Nephron progenitor cell (in vitro differentiated cells): ENCODE results near the gene USP28.

ENCODE experiments used
- DNase-seq: peaks from one replicate; pipeline ENCODE4 v3.0.0; 2021
- H3K27ac Mint-ChIP-seq: 2 replicates; pipeline ENCODE4 v1.8.0; 2021; ENCODE audit warnings: mild to moderate bottlenecking, moderate library complexity, mixed read lengths
- H3K27me3 Mint-ChIP-seq: 2 replicates; pipeline ENCODE4 v1.8.0; 2021; ENCODE audit warnings: mild to moderate bottlenecking, low read depth, mixed read lengths; ENCODE audit not compliant: poor library complexity
- H3K36me3 Mint-ChIP-seq: 2 replicates; pipeline ENCODE4 v1.8.0; 2021; ENCODE audit warnings: low read depth, mixed read lengths
- H3K4me1 Mint-ChIP-seq: 2 replicates; pipeline ENCODE4 v1.8.0; 2021; ENCODE audit warnings: mixed read lengths
- H3K4me3 Mint-ChIP-seq: 2 replicates; pipeline ENCODE4 v1.8.0; 2021; ENCODE audit warnings: mild to moderate bottlenecking, moderate library complexity, mixed read lengths
- H3K9me3 Mint-ChIP-seq: 2 replicates; pipeline ENCODE4 v1.8.0; 2021; ENCODE audit warnings: mild to moderate bottlenecking, moderate library complexity, mixed read lengths
- TF ChIP-seq, protein P1 (sequence below): fragments of 200-600 bp; sonication (generic); IDR thresholded peaks from 2 replicates; pipeline ENCODE4 v1.5.0; 2021; ENCODE audit warnings: antibody characterized with exemption

Gene USP28

DNA sequence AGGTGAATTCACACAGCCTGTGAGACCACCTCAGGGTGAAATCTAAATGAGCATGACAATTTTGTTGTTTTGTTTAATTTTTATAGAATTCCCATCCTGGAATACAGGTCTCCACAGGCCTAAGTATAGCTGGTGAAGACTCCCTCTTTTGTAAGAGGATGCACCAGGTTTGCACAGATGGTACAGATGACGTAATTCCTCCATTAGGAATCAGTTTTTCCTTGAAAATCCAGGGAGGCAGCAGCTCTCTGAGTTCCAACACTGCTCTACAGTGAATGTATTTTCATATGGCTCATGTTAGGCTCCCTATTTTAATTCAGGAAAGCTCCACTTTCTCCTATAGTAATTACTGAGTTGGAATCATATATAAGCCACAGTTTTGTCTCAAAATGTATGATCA is 47.2 kb downstream of the USP28 start:
- Mint-ChIP-seq H3K27ac (no peak overlapping the region), H3K4me3 (no peak overlapping the region), H3K36me3 (peaks cover 74% of the 10 kb centered on the region), H3K4me1 (no peaks in the 10 kb centered on the region), H3K9me3 (peaks cover 21% of the 10 kb centered on the region), H3K27me3 (no peaks in the 10 kb centered on the region)
- no peak for DNase-seq
- TF ChIP-seq, protein P1, sequence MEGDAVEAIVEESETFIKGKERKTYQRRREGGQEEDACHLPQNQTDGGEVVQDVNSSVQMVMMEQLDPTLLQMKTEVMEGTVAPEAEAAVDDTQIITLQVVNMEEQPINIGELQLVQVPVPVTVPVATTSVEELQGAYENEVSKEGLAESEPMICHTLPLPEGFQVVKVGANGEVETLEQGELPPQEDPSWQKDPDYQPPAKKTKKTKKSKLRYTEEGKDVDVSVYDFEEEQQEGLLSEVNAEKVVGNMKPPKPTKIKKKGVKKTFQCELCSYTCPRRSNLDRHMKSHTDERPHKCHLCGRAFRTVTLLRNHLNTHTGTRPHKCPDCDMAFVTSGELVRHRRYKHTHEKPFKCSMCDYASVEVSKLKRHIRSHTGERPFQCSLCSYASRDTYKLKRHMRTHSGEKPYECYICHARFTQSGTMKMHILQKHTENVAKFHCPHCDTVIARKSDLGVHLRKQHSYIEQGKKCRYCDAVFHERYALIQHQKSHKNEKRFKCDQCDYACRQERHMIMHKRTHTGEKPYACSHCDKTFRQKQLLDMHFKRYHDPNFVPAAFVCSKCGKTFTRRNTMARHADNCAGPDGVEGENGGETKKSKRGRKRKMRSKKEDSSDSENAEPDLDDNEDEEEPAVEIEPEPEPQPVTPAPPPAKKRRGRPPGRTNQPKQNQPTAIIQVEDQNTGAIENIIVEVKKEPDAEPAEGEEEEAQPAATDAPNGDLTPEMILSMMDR, result no peak

DNA sequence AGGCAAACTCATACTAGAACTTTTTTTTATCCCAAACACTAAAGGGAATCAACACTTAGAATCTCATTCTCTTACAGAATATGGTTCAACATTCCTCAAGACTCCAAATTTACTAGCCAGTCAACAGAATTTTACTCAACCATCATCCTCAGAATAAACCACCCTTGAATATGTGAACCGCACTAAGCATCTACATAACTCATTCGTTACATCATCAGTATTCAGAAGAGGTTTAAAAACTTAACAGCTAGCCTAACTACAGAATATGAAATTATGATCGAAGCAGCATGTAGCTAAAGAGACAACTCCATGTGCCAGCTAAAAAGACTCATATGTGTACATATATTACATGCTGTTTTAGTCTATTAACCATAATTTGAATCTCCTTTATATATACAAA is 47.9 kb downstream of the USP28 start:
- Mint-ChIP-seq H3K36me3 (peaks cover 75% of the 10 kb centered on the region), H3K27ac (no peak overlapping the region), H3K4me3 (no peak overlapping the region), H3K9me3 (peaks cover 21% of the 10 kb centered on the region), H3K27me3 (no peaks in the 10 kb centered on the region), H3K4me1 (no peaks in the 10 kb centered on the region)
- TF ChIP-seq, protein P1, result no peak
- DNase-seq, result no peak

DNA sequence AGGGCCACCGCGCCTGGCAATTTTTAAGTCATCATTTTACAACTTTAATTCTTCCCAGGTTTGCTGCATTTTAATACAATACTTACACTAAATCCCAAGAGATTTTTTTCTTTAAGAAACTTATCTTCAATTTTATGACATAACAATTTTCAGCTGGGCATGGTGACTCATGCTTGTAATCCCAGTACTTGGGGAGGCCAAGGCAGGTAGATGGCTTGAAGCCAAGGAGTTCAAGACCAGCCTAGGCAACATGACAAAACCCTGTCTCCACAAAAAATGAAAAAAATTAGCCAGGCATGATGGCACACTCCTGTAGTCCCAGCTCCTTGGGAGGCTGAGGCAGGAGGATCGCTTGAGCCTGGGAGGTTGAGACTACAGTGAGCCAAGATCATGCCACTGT is 56.9 kb downstream of the USP28 start:
- Mint-ChIP-seq H3K9me3 (no peaks in the 10 kb centered on the region), H3K4me3 (no peak overlapping the region), H3K36me3 (peaks cover 82% of the 10 kb centered on the region), H3K27me3 (no peaks in the 10 kb centered on the region), H3K27ac (no peak overlapping the region), H3K4me1 (no peaks in the 10 kb centered on the region)
- TF ChIP-seq, protein P1, result no peak
- no peak for DNase-seq

DNA sequence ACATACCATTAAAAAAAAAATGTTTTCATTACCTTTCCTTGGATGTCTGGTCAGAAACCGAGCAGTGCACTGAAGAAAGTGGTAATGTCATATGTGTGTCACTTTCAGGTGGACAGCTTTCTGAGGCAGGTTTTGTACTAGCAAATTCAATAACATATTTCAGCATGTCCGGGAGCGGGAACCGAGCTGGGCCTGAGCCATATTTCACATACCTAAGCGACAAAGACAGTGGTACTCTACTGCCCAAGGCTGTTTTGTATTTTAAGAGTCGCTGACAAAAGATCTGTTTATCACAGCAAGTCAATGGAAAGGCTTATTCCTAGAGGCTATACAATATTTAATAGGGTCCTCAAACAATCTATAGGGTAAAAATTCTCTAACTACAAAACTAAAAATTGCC is 57.7 kb downstream of the USP28 start:
- Mint-ChIP-seq H3K36me3 (peaks cover 78% of the 10 kb centered on the region), H3K27ac (no peak overlapping the region), H3K27me3 (no peaks in the 10 kb centered on the region), H3K4me3 (no peak overlapping the region), H3K9me3 (no peaks in the 10 kb centered on the region), H3K4me1 (no peaks in the 10 kb centered on the region)
- DNase-seq, result no peak
- TF ChIP-seq, protein P1, result no peak

DNA sequence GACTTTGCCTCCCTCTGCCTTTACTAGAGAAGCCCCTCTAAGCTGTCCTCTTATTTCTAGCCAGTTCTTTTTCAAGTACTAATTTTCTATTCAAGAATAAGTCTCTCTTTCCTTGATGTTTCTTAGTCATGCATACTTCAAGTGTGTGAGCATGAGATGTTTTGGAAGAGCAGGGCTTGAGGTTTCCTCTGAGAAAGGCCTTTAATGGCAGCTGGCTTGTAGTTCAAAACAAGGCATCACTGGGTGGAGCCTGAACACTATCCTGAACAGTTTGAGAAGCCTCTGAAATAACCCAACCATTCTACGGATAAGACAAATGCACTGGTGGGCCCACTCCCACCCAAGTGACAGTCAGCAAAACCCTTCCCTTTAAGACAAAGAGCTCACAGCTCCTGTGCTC is 58.2 kb downstream of the USP28 start:
- Mint-ChIP-seq H3K9me3 (no peaks in the 10 kb centered on the region), H3K4me3 (no peak overlapping the region), H3K4me1 (no peaks in the 10 kb centered on the region), H3K27ac (peak overlapping the region; percentile 75), H3K27me3 (no peaks in the 10 kb centered on the region), H3K36me3 (peaks cover 78% of the 10 kb centered on the region)
- TF ChIP-seq, protein P1, result no peak
- no peak for DNase-seq

DNA sequence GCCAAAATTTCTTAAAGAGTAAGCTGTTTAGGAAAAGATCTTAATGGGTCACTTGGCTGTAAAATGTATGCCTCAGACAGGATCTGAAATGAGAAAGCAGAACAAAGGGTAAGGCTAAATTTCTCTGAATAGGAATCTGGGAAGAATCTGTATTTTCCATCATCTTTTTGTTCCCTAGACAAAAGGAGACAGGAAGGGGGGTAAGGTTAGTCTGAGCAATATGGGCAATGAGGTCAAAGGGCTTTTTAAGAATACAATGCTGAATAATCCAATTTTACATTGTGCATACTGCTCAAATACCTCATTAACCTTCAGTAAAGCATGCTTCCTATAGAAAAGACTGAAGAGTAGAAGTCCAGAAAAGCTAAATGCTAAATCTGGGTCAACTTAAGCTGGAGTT is 61.2 kb downstream of the USP28 start:
- H3K36me3 Mint-ChIP-seq, result peaks cover 77% of the 10 kb centered on the region

More for the DNA sequence above, 61.2 kb downstream of the USP28 start:
- H3K4me1 Mint-ChIP-seq, result peaks cover under 1% of the 10 kb centered on the region
- no peak overlapping the region for H3K27ac Mint-ChIP-seq
- TF ChIP-seq, protein P1, result no peak
- no peak for DNase-seq
- H3K9me3 Mint-ChIP-seq, result no peaks in the 10 kb centered on the region
- no peaks in the 10 kb centered on the region for H3K27me3 Mint-ChIP-seq
- no peak overlapping the region for H3K4me3 Mint-ChIP-seq
